Smooth muscle cell of trachea (primary cell): ENCODE measurements around the gene IGSF21. TPM values are rescaled to one million over a fixed set of nuclear protein-coding genes. Genes with fewer than 3 reads are reported as not detected.

ENCODE experiments used
- total RNA-seq: library from RNA; depleted of rRNA; stranded (reverse); fragments of >200 nt; gene quantifications from 2 replicates; pipeline ENCODE4 v1.2.1, GENCODE V29; 2014

Gene IGSF21
- not detected in 2 replicates for total RNA-seq

GRCh38 chr1:18107369-18108298, at the start of gene IGSF21:
IGSF21 (plus strand) TSS chr1:18107798; CDS start chr1:18108129, 331 bp downstream.

